ENCODE data around the gene MT1H. TPM values are rescaled to one million over a fixed set of nuclear protein-coding genes. Genes with fewer than 3 reads are reported as not detected.
"Not testable (repeated sequence)": the region's sequence is repeated elsewhere in the genome, so short reads cannot be mapped to it uniquely, and the experiment has no call there.

MT1H gene
- total RNA-seq, 2 donors from 2014 or later = not detected

DNA sequence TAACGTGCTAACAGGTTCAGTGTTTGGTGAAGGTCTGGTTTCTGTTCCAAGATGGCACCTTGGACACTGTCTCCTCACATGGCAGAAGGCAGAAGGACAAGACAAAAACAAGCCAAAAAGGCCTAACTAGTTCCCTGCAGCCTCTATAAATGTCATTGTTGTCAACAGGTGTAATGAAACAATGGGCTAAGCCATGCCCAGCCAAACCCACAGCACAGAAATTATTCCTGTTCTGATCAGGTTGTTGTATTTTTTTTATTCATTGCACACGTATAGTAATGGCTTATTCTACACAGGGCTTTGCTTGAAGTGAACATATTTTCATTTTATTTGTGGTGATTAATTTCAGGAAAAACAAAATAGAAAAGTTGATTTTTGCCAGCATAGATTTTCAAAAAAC is 44.2 kb downstream of the MT1H start:
- Histone ChIP-seq H3K27ac (no peak overlapping the region), H3K4me1 (no peaks in the 10 kb centered on the region), H3K4me3 (no peak overlapping the region), H3K27me3 (no peaks in the 10 kb centered on the region), H3K36me3 (no peaks in the 10 kb centered on the region), H3K9me3 (no peaks in the 10 kb centered on the region)
- DNase-seq (ENCODE audit: low spot score) = no peak
- TF ChIP-seq, protein P1, sequence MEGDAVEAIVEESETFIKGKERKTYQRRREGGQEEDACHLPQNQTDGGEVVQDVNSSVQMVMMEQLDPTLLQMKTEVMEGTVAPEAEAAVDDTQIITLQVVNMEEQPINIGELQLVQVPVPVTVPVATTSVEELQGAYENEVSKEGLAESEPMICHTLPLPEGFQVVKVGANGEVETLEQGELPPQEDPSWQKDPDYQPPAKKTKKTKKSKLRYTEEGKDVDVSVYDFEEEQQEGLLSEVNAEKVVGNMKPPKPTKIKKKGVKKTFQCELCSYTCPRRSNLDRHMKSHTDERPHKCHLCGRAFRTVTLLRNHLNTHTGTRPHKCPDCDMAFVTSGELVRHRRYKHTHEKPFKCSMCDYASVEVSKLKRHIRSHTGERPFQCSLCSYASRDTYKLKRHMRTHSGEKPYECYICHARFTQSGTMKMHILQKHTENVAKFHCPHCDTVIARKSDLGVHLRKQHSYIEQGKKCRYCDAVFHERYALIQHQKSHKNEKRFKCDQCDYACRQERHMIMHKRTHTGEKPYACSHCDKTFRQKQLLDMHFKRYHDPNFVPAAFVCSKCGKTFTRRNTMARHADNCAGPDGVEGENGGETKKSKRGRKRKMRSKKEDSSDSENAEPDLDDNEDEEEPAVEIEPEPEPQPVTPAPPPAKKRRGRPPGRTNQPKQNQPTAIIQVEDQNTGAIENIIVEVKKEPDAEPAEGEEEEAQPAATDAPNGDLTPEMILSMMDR (IDR thresholded peaks at IDR 0.05) = no peak

- DNase-seq (ENCODE audit: low spot score) = no peak
- no peaks in the 10 kb centered on the region for H3K36me3 ChIP-seq
- no peaks in the 10 kb centered on the region for H3K27me3 ChIP-seq
- H3K4me3 ChIP-seq = no peak overlapping the region
- no peaks in the 10 kb centered on the region for H3K9me3 ChIP-seq
- TF ChIP-seq, protein P1 (IDR thresholded peaks at IDR 0.05) = no peak
- H3K27ac ChIP-seq = no peak overlapping the region
- H3K4me1 ChIP-seq = no peaks in the 10 kb centered on the region
These were observed 45.5 kb downstream of the MT1H start for GRCh38 chr16:56715126-56715525.

DNA sequence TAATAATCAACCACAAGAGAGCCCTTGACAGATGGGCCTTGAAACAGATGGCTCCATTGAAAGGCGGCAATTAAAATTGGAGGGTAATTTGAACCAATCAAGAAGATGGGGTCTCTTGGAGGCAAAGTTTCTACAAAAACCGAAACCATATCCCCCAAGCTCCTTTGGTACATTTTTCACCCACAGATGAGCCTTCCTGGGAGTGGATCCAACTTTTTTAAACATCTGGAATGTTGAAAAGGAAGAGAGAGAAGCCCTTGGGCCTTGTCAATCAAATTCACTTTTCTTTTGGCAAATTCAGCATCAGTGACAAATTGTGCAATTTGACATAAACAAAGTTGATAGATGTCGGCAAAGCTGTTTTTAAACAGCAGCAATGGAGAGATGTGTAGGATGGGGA is 47.1 kb downstream of the MT1H start:
- no peak overlapping the region for H3K27ac ChIP-seq
- no peak for DNase-seq (ENCODE audit: low spot score)
- TF ChIP-seq, protein P1 (IDR thresholded peaks at IDR 0.05) = no peak
- H3K36me3 ChIP-seq = no peaks in the 10 kb centered on the region
- no peak overlapping the region for H3K4me3 ChIP-seq
- H3K27me3 ChIP-seq = no peaks in the 10 kb centered on the region
- no peaks in the 10 kb centered on the region for H3K4me1 ChIP-seq
- no peaks in the 10 kb centered on the region for H3K9me3 ChIP-seq

- H3K9me3 ChIP-seq; DNase-seq (ENCODE audit: low spot score); H3K4me1 ChIP-seq; H3K27me3 ChIP-seq; H3K36me3 ChIP-seq; H3K4me3 ChIP-seq; H3K27ac ChIP-seq: not testable (repeated sequence)
These were observed 47.9 kb downstream of the MT1H start for GRCh38 chr16:56717532-56717931.

Other genes with a start within 250 kb of the MT1H start
- gene AMFR, start 244.3 kb upstream of the MT1H start, total RNA-seq = 100 to 1,000 TPM; 110 to 153 TPM
- gene NUDT21, start 218.5 kb upstream of the MT1H start, total RNA-seq = 10 to 100 TPM; 37.0 to 43.7 TPM
- 10 to 100 TPM; 18.0 to 23.7 TPM for gene OGFOD1, start 218.3 kb upstream of the MT1H start, total RNA-seq
- gene BBS2, start 149.8 kb upstream of the MT1H start, total RNA-seq = 10 to 100 TPM; 28.6 to 49.6 TPM
- gene MT4, start 104.7 kb upstream of the MT1H start, total RNA-seq = not detected
- not detected for gene MT3, start 80.3 kb upstream of the MT1H start, total RNA-seq
- 100 to 1,000 TPM in 1 of 2 donors, 10 to 100 TPM in 1; 33.3 to 118 TPM for gene MT2A, start 61.2 kb upstream of the MT1H start, total RNA-seq
- gene MT1E, start 44.0 kb upstream of the MT1H start, total RNA-seq = 100 to 1,000 TPM; 129 to 210 TPM
- gene MT1M, start 37.2 kb upstream of the MT1H start, total RNA-seq = 1 to 10 TPM; 5.2 to 9.9 TPM
- 10 to 100 TPM in 1 of 2 donors, not detected in 1; 30.0 TPM for gene MT1A, start 31.1 kb upstream of the MT1H start, total RNA-seq
- gene MT1B, start 17.9 kb upstream of the MT1H start, total RNA-seq = not detected
- 1 to 10 TPM; 3.2 to 6.1 TPM for gene MT1F, start 11.9 kb upstream of the MT1H start, total RNA-seq
- gene MT1G, start 1.7 kb upstream of the MT1H start, total RNA-seq = 1 to 10 TPM in 1 of 2 donors, not detected in 1; 7.2 TPM
- gene MT1X, start 12.7 kb downstream of the MT1H start, total RNA-seq = 100 to 1,000 TPM; 193 to 287 TPM
- gene NUP93, start 60.3 kb downstream of the MT1H start, total RNA-seq = 10 to 100 TPM; 18.1 to 19.8 TPM
- gene SLC12A3, start 195.4 kb downstream of the MT1H start, total RNA-seq = not detected

Measured in right atrium auricular region (tissue), 2 donors.